K562 (cell line): ENCODE data around the gene TRPM4. TPM values are rescaled to one million over a fixed set of nuclear protein-coding genes. Genes with fewer than 3 reads are reported as not detected.

Source experiments
- C11orf30 ChIP-seq: fragments of 450-650 bp; IDR thresholded peaks from 2 replicates; pipeline ENCODE4 v1.6.1; 2016; ENCODE audit warnings: low read depth, mild to moderate bottlenecking
- CBX5 ChIP-seq: IDR thresholded peaks from 2 replicates; pipeline ENCODE4 v1.6.1; 2014; ENCODE audit warnings: low read depth, borderline replicate concordance
- FIP1L1 ChIP-seq: fragments of 200-400 bp; formaldehyde crosslinking; IDR thresholded peaks from 2 replicates; pipeline ENCODE4 v1.6.1; 2018; ENCODE audit warnings: mild to moderate bottlenecking, low read depth, low read length; ENCODE audit not compliant: poor library complexity, severe bottlenecking
- FOXJ3 ChIP-seq: sonication (generic); formaldehyde crosslinking; IDR thresholded peaks from 2 replicates; pipeline ENCODE4 v1.4.0; 2020; ENCODE audit warnings: mild to moderate bottlenecking, missing genetic modification reagents
- KLF16 ChIP-seq: IDR thresholded peaks from 2 replicates; pipeline ENCODE4 v1.6.1; 2016; ENCODE audit warnings: antibody characterized with exemption
- MEF2A ChIP-seq: IDR thresholded peaks from 2 replicates; pipeline ENCODE4 v1.6.1; 2011; ENCODE audit warnings: low read depth, mild to moderate bottlenecking, low read length, moderate library complexity; ENCODE audit not compliant: control insufficient read depth
- PCBP1 ChIP-seq: fragments of 200-400 bp; formaldehyde crosslinking; IDR thresholded peaks from 2 replicates; pipeline ENCODE4 v1.6.1; 2018; ENCODE audit warnings: mild to moderate bottlenecking, low read depth, low read length; ENCODE audit not compliant: poor library complexity, severe bottlenecking
- PHB2 ChIP-seq: fragments of 450-650 bp; IDR thresholded peaks from 2 replicates; pipeline ENCODE4 v1.6.1; 2017; ENCODE audit warnings: low read depth
- SIN3A ChIP-seq, 2 experiments: fragments of 150-350 bp in 1 of 2; IDR thresholded peaks; 2 replicates each; pipeline ENCODE4 v1.6.1; 2011 to 2016; ENCODE audit warnings: borderline replicate concordance in 2 of 2, low read depth in 2 of 2, low read length in 2 of 2, mild to moderate bottlenecking in 2 of 2, moderate library complexity in 2 of 2; ENCODE audit not compliant: control insufficient read depth in 1 of 2
- STAT5B ChIP-seq: fragments of 250-450 bp; sonication (Bioruptor Pico); IDR thresholded peaks from 2 replicates; pipeline ENCODE4 v1.8.0; 2021; ENCODE audit warnings: mild to moderate bottlenecking, inconsistent platforms
- ZNF232 ChIP-seq: sonication (generic); formaldehyde crosslinking; IDR thresholded peaks from 2 replicates; pipeline ENCODE4 v1.8.0; 2022; ENCODE audit warnings: mild to moderate bottlenecking, missing genetic modification reagents
- ZNF511 ChIP-seq: sonication (generic); formaldehyde crosslinking; IDR thresholded peaks from 2 replicates; pipeline ENCODE4 v1.8.0; 2022; ENCODE audit warnings: mild to moderate bottlenecking, missing genetic modification reagents
- ZNF707 ChIP-seq: fragments of 250-450 bp; sonication (Bioruptor Pico); conservative IDR thresholded peaks from 2 replicates; pipeline ENCODE4 v1.8.0; 2022; ENCODE audit warnings: inconsistent platforms, mild to moderate bottlenecking, moderate library complexity
- polyA plus RNA-seq, 8 experiments: library from polyadenylated mRNA; depleted of rRNA in 4 of 8; stranded (reverse) in 5 of 8; unstranded in 3 of 8; fragments of >200 nt; fragmentation: Nextera tagmentation in 2 of 8; fragmentation: Illumina TruSeq in 1 of 8; extraction: Ambion mirVana in 2 of 8; extraction: Trizol in 1 of 8; gene quantifications; 2 replicates each; pipeline versions ENCODE4 v1.2.1 to v1.2.3, GENCODE V29; 2011 to 2014; ENCODE audit warnings: inconsistent platforms in 1 of 8, missing spikeins in 1 of 8
- total RNA-seq, 7 experiments: library from RNA; depleted of rRNA in 6 of 7; stranded (reverse); fragments of >200 nt in 6 of 7; fragmentation: Illumina TruSeq in 2 of 7; extraction: Trizol in 2 of 7; gene quantifications; 2 replicates each; pipeline versions ENCODE4 v1.2.1 to v1.2.3, GENCODE V29; 2011 to 2021; ENCODE audit warnings: low replicate concordance in 1 of 7
- TF ChIP-seq, protein P1 (sequence below): fragments of 250-450 bp; sonication (Bioruptor Pico); IDR thresholded peaks from 2 replicates; pipeline ENCODE4 v1.4.0; 2020; ENCODE audit warnings: borderline replicate concordance
- TF ChIP-seq, protein P2 (sequence below): fragments of 250-450 bp; sonication (Bioruptor Pico); IDR thresholded peaks from 2 replicates; pipeline ENCODE4 v1.8.0; 2021; ENCODE audit warnings: borderline replicate concordance, mild to moderate bottlenecking, moderate library complexity; ENCODE audit not compliant: poor library complexity, severe bottlenecking
- TF ChIP-seq, protein P3 (sequence below): IDR thresholded peaks from 2 replicates; pipeline ENCODE4 v1.6.1; 2011; ENCODE audit not compliant: insufficient read length; ENCODE audit errors: extremely low read depth
- TF ChIP-seq, protein P4 (sequence below): sonication (generic); formaldehyde crosslinking; IDR thresholded peaks from 2 replicates; pipeline ENCODE4 v1.8.0; 2022; ENCODE audit warnings: mild to moderate bottlenecking, missing genetic modification reagents
- TF ChIP-seq, protein P5 (sequence below): sonication (generic); IDR thresholded peaks from 2 replicates; pipeline ENCODE4 v1.6.1; 2016

Gene TRPM4
- total and polyA plus RNA-seq, 9 of the 15 experiments (the other 6 are each of a cell fraction or from before 2014, with no cell fraction given) = 6.5 to 45.4 (median 15.2) TPM

DNA sequence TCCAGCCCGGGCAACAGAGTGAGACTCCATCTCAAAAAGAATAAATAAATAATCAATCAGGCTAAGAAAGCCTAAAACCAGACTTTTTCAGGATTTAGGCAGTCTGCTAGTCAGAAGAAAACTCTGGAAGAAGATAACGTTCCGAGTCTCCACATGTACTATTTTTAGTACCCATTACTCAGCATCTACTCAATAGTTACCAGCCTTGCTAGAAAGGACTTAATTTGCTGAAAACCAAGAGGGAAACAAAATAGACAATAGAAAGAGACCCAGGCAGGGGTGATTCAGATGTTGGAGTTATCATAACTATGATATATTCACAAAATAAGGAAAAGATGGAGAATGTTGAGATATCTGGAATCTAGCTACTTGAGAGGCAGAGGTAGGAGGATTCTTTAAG, 47.0 kb upstream of the TRPM4 start (continued):
- no peak for TF ChIP-seq ZNF511 (CRISPR knock-in tag)
- TF ChIP-seq FOXJ3 = no peak
- no peak for TF ChIP-seq ZNF232
- no peak for TF ChIP-seq PHB2
- TF ChIP-seq, protein P1, sequence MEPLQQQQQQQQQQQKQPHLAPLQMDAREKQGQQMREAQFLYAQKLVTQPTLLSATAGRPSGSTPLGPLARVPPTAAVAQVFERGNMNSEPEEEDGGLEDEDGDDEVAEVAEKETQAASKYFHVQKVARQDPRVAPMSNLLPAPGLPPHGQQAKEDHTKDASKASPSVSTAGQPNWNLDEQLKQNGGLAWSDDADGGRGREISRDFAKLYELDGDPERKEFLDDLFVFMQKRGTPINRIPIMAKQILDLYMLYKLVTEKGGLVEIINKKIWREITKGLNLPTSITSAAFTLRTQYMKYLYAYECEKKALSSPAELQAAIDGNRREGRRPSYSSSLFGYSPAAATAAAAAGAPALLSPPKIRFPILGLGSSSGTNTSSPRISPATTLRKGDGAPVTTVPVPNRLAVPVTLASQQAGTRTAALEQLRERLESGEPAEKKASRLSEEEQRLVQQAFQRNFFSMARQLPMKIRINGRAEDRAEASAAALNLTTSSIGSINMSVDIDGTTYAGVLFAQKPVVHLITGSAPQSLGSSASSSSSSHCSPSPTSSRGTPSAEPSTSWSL (CRISPR knock-in tag) = no peak
- peak; percentile 95 for TF ChIP-seq MEF2A
- TF ChIP-seq, protein P2, sequence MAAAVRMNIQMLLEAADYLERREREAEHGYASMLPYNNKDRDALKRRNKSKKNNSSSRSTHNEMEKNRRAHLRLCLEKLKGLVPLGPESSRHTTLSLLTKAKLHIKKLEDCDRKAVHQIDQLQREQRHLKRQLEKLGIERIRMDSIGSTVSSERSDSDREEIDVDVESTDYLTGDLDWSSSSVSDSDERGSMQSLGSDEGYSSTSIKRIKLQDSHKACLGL (CRISPR knock-in tag) = no peak
- no peak for TF ChIP-seq KLF16
- TF ChIP-seq SIN3A (IDR thresholded peaks at IDR 0.05; ENCODE audit: borderline replicate concordance in 2 of 2, control insufficient read depth in 1 of 2, low read depth in 2 of 2, low read length in 2 of 2) = no peak
- TF ChIP-seq, protein P3, sequence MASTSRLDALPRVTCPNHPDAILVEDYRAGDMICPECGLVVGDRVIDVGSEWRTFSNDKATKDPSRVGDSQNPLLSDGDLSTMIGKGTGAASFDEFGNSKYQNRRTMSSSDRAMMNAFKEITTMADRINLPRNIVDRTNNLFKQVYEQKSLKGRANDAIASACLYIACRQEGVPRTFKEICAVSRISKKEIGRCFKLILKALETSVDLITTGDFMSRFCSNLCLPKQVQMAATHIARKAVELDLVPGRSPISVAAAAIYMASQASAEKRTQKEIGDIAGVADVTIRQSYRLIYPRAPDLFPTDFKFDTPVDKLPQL = no peak
- no peak for TF ChIP-seq FIP1L1
- no peak for TF ChIP-seq CBX5
- no peak for TF ChIP-seq ZNF707 (CRISPR knock-in tag)
- TF ChIP-seq C11orf30 = peak; percentile 73
- no peak for TF ChIP-seq PCBP1
- no peak for TF ChIP-seq STAT5B
- TF ChIP-seq, protein P4, sequence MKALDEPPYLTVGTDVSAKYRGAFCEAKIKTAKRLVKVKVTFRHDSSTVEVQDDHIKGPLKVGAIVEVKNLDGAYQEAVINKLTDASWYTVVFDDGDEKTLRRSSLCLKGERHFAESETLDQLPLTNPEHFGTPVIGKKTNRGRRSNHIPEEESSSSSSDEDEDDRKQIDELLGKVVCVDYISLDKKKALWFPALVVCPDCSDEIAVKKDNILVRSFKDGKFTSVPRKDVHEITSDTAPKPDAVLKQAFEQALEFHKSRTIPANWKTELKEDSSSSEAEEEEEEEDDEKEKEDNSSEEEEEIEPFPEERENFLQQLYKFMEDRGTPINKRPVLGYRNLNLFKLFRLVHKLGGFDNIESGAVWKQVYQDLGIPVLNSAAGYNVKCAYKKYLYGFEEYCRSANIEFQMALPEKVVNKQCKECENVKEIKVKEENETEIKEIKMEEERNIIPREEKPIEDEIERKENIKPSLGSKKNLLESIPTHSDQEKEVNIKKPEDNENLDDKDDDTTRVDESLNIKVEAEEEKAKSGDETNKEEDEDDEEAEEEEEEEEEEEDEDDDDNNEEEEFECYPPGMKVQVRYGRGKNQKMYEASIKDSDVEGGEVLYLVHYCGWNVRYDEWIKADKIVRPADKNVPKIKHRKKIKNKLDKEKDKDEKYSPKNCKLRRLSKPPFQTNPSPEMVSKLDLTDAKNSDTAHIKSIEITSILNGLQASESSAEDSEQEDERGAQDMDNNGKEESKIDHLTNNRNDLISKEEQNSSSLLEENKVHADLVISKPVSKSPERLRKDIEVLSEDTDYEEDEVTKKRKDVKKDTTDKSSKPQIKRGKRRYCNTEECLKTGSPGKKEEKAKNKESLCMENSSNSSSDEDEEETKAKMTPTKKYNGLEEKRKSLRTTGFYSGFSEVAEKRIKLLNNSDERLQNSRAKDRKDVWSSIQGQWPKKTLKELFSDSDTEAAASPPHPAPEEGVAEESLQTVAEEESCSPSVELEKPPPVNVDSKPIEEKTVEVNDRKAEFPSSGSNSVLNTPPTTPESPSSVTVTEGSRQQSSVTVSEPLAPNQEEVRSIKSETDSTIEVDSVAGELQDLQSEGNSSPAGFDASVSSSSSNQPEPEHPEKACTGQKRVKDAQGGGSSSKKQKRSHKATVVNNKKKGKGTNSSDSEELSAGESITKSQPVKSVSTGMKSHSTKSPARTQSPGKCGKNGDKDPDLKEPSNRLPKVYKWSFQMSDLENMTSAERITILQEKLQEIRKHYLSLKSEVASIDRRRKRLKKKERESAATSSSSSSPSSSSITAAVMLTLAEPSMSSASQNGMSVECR (CRISPR knock-in tag) = no peak
- TF ChIP-seq, protein P5, sequence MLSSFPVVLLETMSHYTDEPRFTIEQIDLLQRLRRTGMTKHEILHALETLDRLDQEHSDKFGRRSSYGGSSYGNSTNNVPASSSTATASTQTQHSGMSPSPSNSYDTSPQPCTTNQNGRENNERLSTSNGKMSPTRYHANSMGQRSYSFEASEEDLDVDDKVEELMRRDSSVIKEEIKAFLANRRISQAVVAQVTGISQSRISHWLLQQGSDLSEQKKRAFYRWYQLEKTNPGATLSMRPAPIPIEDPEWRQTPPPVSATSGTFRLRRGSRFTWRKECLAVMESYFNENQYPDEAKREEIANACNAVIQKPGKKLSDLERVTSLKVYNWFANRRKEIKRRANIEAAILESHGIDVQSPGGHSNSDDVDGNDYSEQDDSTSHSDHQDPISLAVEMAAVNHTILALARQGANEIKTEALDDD = peak; percentile 62; the same call in 1 of the 2 replicates
